Measurements from ENCODE around the gene SOX6. TPM values are rescaled to one million over a fixed set of nuclear protein-coding genes. Genes with fewer than 3 reads are reported as not detected.
"Not testable (repeated sequence)": the region's sequence is repeated elsewhere in the genome, so short reads cannot be mapped to it uniquely, and the experiment has no call there.

SOX6 gene
- total RNA-seq, 1 donor from 2014 or later = 13.2 TPM

DNA sequence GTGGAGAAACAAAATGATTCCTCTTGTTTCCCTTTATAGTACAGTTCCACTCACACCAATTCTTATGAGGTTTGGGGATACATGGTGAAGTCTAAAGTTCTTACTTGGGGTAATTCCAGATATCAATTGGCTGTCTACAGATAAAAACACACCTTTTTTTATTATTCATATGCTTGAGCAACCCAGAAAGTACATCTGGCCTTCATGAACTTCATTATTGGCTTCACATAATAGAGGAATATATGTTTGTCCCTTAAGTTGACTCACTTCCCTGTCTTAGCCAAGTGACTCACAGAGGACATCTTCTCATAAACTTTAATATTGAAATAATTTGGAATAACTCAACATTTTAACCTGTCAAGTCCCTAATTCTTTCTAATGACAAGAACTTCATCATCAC is 36.3 kb upstream of the SOX6 start:
- no peak overlapping the region for H3K9ac ChIP-seq (ENCODE audit: low read length)
- H3K4me2 ChIP-seq (ENCODE audit: low read length) = no peak overlapping the region

GRCh38 chr11:16390826-16391225 is 34.5 kb upstream of the SOX6 start:
- H3K36me3 ChIP-seq (ENCODE audit: insufficient read depth, low read length); H3K79me2 ChIP-seq (ENCODE audit: insufficient read depth, low read length); H3K27me3 ChIP-seq (ENCODE audit: insufficient read depth, low read length); H4K20me1 ChIP-seq (ENCODE audit: insufficient read depth, low read length); H3K9me3 ChIP-seq (ENCODE audit: insufficient read depth, low read depth, low read length); H3K4me1 Mint-ChIP-seq (ENCODE audit: low read depth, unreplicated experiment); H3K9me3 Mint-ChIP-seq (ENCODE audit: unreplicated experiment); FAIRE-seq; H3K4me2 ChIP-seq (ENCODE audit: low read length); H2AFZ ChIP-seq (ENCODE audit: low read depth, low read length); H3K4me1 ChIP-seq (ENCODE audit: insufficient read depth, low read length); H3K4me3 ChIP-seq (ENCODE audit: insufficient read depth, low read depth, low read length); H3K9ac ChIP-seq (ENCODE audit: low read length); H3K36me3 Mint-ChIP-seq (ENCODE audit: low read depth, unreplicated experiment); H3K27ac ChIP-seq (ENCODE audit: low read depth, low read length); DNase-seq (ENCODE audit: low read depth); H3K27me3 Mint-ChIP-seq (ENCODE audit: low read depth, unreplicated experiment); H3K4me3 Mint-ChIP-seq (ENCODE audit: unreplicated experiment); H3K27ac Mint-ChIP-seq (ENCODE audit: unreplicated experiment): not testable (repeated sequence)

More for the DNA sequence above, 36.3 kb upstream of the SOX6 start:
- H3K79me2 ChIP-seq (ENCODE audit: insufficient read depth, low read length) = no peaks in the 10 kb centered on the region
- H3K4me3 ChIP-seq (ENCODE audit: insufficient read depth, low read depth, low read length) = no peak overlapping the region
- no peaks in the 10 kb centered on the region for H3K9me3 ChIP-seq (ENCODE audit: insufficient read depth, low read depth, low read length)
- Mint-ChIP-seq H3K4me3 (ENCODE audit: unreplicated experiment) (no peak overlapping the region), H3K4me1 (ENCODE audit: low read depth, unreplicated experiment) (peaks cover 2% of the 10 kb centered on the region), H3K27ac (ENCODE audit: unreplicated experiment) (no peak overlapping the region), H3K9me3 (ENCODE audit: unreplicated experiment) (no peaks in the 10 kb centered on the region), H3K27me3 (ENCODE audit: low read depth, unreplicated experiment) (no peaks in the 10 kb centered on the region), H3K36me3 (ENCODE audit: low read depth, unreplicated experiment) (no peaks in the 10 kb centered on the region)
- no peaks in the 10 kb centered on the region for H3K27me3 ChIP-seq (ENCODE audit: insufficient read depth, low read length)
- TF ChIP-seq EZH2 (IDR thresholded peaks at IDR 0.05; ENCODE audit: insufficient read depth, low read length) = no peak
- H3K27ac ChIP-seq (ENCODE audit: low read depth, low read length) = no peak overlapping the region
- no peak for DNase-seq (ENCODE audit: low read depth)
- no peaks in the 10 kb centered on the region for H4K20me1 ChIP-seq (ENCODE audit: insufficient read depth, low read length)
- FAIRE-seq = peak; percentile 34
- H3K36me3 ChIP-seq (ENCODE audit: insufficient read depth, low read length) = no peaks in the 10 kb centered on the region
- no peak overlapping the region for H2AFZ ChIP-seq (ENCODE audit: low read depth, low read length)
- no peaks in the 10 kb centered on the region for H3K4me1 ChIP-seq (ENCODE audit: insufficient read depth, low read length)

GRCh38 chr11:16385099-16385498 is 28.8 kb upstream of the SOX6 start:
- no peak overlapping the region for H3K27ac Mint-ChIP-seq (ENCODE audit: unreplicated experiment)
- Histone ChIP-seq H3K27me3 (ENCODE audit: insufficient read depth, low read length) (no peaks in the 10 kb centered on the region), H3K4me1 (ENCODE audit: insufficient read depth, low read length) (no peaks in the 10 kb centered on the region), H3K9me3 (ENCODE audit: insufficient read depth, low read depth, low read length) (no peaks in the 10 kb centered on the region), H3K79me2 (ENCODE audit: insufficient read depth, low read length) (no peaks in the 10 kb centered on the region), H4K20me1 (ENCODE audit: insufficient read depth, low read length) (no peaks in the 10 kb centered on the region), H2AFZ (ENCODE audit: low read depth, low read length) (no peak overlapping the region), H3K4me3 (ENCODE audit: insufficient read depth, low read depth, low read length) (no peak overlapping the region), H3K27ac (ENCODE audit: low read depth, low read length) (no peak overlapping the region), H3K9ac (ENCODE audit: low read length) (no peak overlapping the region), H3K4me2 (ENCODE audit: low read length) (no peak overlapping the region), H3K36me3 (ENCODE audit: insufficient read depth, low read length) (no peaks in the 10 kb centered on the region)
- TF ChIP-seq, protein P1, sequence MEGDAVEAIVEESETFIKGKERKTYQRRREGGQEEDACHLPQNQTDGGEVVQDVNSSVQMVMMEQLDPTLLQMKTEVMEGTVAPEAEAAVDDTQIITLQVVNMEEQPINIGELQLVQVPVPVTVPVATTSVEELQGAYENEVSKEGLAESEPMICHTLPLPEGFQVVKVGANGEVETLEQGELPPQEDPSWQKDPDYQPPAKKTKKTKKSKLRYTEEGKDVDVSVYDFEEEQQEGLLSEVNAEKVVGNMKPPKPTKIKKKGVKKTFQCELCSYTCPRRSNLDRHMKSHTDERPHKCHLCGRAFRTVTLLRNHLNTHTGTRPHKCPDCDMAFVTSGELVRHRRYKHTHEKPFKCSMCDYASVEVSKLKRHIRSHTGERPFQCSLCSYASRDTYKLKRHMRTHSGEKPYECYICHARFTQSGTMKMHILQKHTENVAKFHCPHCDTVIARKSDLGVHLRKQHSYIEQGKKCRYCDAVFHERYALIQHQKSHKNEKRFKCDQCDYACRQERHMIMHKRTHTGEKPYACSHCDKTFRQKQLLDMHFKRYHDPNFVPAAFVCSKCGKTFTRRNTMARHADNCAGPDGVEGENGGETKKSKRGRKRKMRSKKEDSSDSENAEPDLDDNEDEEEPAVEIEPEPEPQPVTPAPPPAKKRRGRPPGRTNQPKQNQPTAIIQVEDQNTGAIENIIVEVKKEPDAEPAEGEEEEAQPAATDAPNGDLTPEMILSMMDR (IDR thresholded peaks at IDR 0.05; ENCODE audit: insufficient read depth, low read depth, low read length) = no peak
- TF ChIP-seq EZH2 (IDR thresholded peaks at IDR 0.05; ENCODE audit: insufficient read depth, low read length) = no peak
- no peaks in the 10 kb centered on the region for H3K36me3 Mint-ChIP-seq (ENCODE audit: low read depth, unreplicated experiment)
- FAIRE-seq (no peak), DNase-seq (ENCODE audit: low read depth) (no peak)
- H3K9me3 Mint-ChIP-seq (ENCODE audit: unreplicated experiment) = no peaks in the 10 kb centered on the region
- H3K4me1 Mint-ChIP-seq (ENCODE audit: low read depth, unreplicated experiment) = no peaks in the 10 kb centered on the region
- H3K27me3 Mint-ChIP-seq (ENCODE audit: low read depth, unreplicated experiment) = no peaks in the 10 kb centered on the region
- no peak overlapping the region for H3K4me3 Mint-ChIP-seq (ENCODE audit: unreplicated experiment)

Measured in astrocyte (in vitro differentiated cells and primary cell).